ENCODE measurements around the gene PSENEN.

PSENEN gene

GRCh38 chr19:35702223-35703012, 43.0 kb upstream of the PSENEN start (continued):
- TF ChIP-seq INSM2 (tag by site-specific recombination; IDR thresholded peaks at IDR 0.05) (0 out of 2 replicates have a peak, but pooled peaks have one; percentile 54), ZBTB26 (tag by site-specific recombination; optimal IDR thresholded peaks at IDR 0.05) (peak; percentile 76), ZNF837 (tag by site-specific recombination; IDR thresholded peaks at IDR 0.05) (no peak), ZNF19 (tag by site-specific recombination; IDR thresholded peaks at IDR 0.05; ENCODE audit: low read depth) (no peak), ZNF555 (tag by site-specific recombination; conservative IDR thresholded peaks at IDR 0.05) (no peak), PATZ1 (tag by site-specific recombination; IDR thresholded peaks at IDR 0.05) (peak; percentile 97), EGR2 (tag by site-specific recombination; IDR thresholded peaks at IDR 0.05; ENCODE audit: low read depth) (0 out of 2 replicates have a peak, but pooled peaks have one; percentile 25), ZBTB10 (tag by site-specific recombination; IDR thresholded peaks at IDR 0.05) (peak; percentile 79), BCL11A (tag by site-specific recombination; IDR thresholded peaks at IDR 0.05; ENCODE audit: low read depth) (no peak; the same call in 1 of the 2 replicates), ZNF140 (tag by site-specific recombination; IDR thresholded peaks at IDR 0.05) (no peak), ZEB2 (tag by site-specific recombination; IDR thresholded peaks at IDR 0.05) (peak; percentile 70; the same call in 1 of the 2 replicates), HIC1 (tag by site-specific recombination; IDR thresholded peaks at IDR 0.05) (peak; percentile 79; the same call in 1 of the 2 replicates), GLI2 (tag by site-specific recombination; IDR thresholded peaks at IDR 0.05; ENCODE audit: borderline replicate concordance, low read depth) (no peak), ZNF335 (tag by site-specific recombination; conservative IDR thresholded peaks at IDR 0.05) (peak; percentile 68), KLF16 (tag by site-specific recombination; IDR thresholded peaks at IDR 0.05) (peak; percentile 18; the same call in 1 of the 2 replicates), ZNF23 (tag by site-specific recombination; IDR thresholded peaks at IDR 0.05; ENCODE audit: borderline replicate concordance) (no peak), KLF1 (tag by site-specific recombination; IDR thresholded peaks at IDR 0.05) (0 out of 2 replicates have a peak, but pooled peaks have one; percentile 3), ZNF677 (tag by site-specific recombination; IDR thresholded peaks at IDR 0.05) (no peak), ZNF580 (tag by site-specific recombination; IDR thresholded peaks at IDR 0.05) (no peak), ZFHX2 (tag by site-specific recombination; conservative IDR thresholded peaks at IDR 0.05) (no peak), ZFP37 (tag by site-specific recombination; IDR thresholded peaks at IDR 0.05) (no peak), ZBTB20 (tag by site-specific recombination; IDR thresholded peaks at IDR 0.05) (peak; percentile 80), TRIM28 (IDR thresholded peaks at IDR 0.05; ENCODE audit: borderline replicate concordance, low read length) (no peak), ZBTB8A (tag by site-specific recombination; IDR thresholded peaks at IDR 0.05) (peak; percentile 71)
- TF ChIP-seq, protein P1, sequence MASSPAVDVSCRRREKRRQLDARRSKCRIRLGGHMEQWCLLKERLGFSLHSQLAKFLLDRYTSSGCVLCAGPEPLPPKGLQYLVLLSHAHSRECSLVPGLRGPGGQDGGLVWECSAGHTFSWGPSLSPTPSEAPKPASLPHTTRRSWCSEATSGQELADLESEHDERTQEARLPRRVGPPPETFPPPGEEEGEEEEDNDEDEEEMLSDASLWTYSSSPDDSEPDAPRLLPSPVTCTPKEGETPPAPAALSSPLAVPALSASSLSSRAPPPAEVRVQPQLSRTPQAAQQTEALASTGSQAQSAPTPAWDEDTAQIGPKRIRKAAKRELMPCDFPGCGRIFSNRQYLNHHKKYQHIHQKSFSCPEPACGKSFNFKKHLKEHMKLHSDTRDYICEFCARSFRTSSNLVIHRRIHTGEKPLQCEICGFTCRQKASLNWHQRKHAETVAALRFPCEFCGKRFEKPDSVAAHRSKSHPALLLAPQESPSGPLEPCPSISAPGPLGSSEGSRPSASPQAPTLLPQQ (tag by site-specific recombination; IDR thresholded peaks at IDR 0.05): peak; percentile 47
- TF ChIP-seq, protein P2, sequence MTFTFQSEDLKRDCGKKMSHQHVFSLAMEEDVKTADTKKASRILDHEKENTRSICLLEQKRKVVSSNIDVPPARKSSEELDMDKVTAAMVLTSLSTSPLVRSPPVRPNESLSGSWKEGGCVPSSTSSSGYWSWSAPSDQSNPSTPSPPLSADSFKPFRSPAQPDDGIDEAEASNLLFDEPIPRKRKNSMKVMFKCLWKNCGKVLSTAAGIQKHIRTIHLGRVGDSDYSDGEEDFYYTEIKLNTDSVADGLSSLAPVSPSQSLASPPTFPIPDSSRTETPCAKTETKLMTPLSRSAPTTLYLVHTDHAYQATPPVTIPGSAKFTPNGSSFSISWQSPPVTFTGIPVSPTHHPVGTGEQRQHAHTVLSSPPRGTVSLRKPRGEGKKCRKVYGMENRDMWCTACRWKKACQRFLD (tag by site-specific recombination; IDR thresholded peaks at IDR 0.05): no peak
